ENCODE measurements around the gene DTNA. TPM values are rescaled to one million over a fixed set of nuclear protein-coding genes. Genes with fewer than 3 reads are reported as not detected.

Gene DTNA
- polyA plus RNA-seq, 1 donor from 2014 or later: 53.9 TPM

DNA sequence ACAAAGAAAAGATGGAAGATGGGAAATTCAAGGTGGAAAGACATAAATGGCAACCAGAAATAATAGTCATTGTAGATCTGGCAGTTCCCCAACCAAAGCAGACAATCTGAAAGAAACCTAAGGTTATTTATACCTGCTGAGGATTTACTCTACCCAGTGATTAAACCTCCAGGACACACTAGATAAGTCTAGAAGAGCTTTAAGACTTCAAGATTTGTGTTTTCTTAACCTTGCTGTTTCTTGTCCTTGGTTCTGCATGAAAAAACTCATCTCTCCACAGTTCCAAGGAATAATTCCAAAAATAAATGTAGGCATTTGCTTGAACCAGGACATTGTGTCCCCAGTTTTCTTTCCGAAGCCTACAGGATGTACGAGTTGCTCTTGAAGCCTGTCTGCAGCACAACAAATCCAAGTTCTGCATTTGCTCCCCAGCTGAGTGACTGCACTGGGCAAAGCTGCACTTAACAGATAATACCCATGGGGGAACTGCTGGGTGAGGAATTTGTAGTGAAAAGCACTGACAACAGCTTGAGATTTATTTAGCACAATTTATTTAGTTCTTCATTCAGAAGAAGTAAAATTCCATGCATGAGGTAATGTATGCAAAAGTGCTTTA is 19.8 kb downstream of the DTNA start:
- Histone ChIP-seq H3K36me3 (ENCODE audit: insufficient read depth, low read length) (no peaks in the 10 kb centered on the region), H3K27ac (ENCODE audit: low read length) (no peak overlapping the region), H3F3A (ENCODE audit: insufficient read depth, low read length, poor library complexity, severe bottlenecking) (no peaks in the 10 kb centered on the region), H4K20me1 (ENCODE audit: insufficient read depth) (no peaks in the 10 kb centered on the region), H3K4me2 (ENCODE audit: low read length) (no peak overlapping the region), H3K9me3 (ENCODE audit: low read length) (no peaks in the 10 kb centered on the region), H3K9ac (ENCODE audit: low read length) (no peak overlapping the region), H3K9me2 (ENCODE audit: insufficient read depth, low read length) (no peaks in the 10 kb centered on the region), H3K79me2 (replicated peaks; ENCODE audit: insufficient read depth, low read length) (no peaks in the 10 kb centered on the region), H2AFZ (ENCODE audit: low read depth, low read length) (no peak overlapping the region), H3K27me3 (ENCODE audit: insufficient read depth, low read depth, low read length) (no peaks in the 10 kb centered on the region), H3K4me3 (ENCODE audit: low read length) (no peak overlapping the region)
- TF ChIP-seq POLR2AphosphoS5 (IDR thresholded peaks at IDR 0.05) (peak; percentile 17), RAD21 (conservative IDR thresholded peaks at IDR 0.05) (no peak)

DNA sequence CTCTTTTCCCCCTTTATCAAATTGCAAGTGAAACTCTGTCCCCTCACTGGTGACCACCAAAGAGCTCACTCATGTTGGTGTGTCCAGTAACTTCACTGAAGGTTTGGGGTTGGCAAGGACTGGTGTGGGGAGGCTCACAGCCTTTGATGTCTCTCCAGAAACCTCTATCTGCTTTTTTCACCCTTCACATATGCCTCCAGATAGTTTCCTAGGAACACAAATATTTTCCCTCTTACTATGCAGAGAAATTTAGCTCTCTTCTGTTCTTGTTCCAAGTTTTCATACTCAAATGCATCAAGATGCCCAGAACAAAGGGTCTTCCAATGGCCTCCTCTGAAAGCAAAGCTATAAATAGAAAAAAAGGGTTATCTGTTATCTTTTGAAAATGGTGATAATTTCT is 20.7 kb downstream of the DTNA start:
- H3F3A ChIP-seq (ENCODE audit: insufficient read depth, low read length, poor library complexity, severe bottlenecking): no peaks in the 10 kb centered on the region
- H3K27me3 ChIP-seq (ENCODE audit: insufficient read depth, low read depth, low read length): no peaks in the 10 kb centered on the region
- H3K4me3 ChIP-seq (ENCODE audit: low read length): no peak overlapping the region
- no peaks in the 10 kb centered on the region for H3K79me2 ChIP-seq (replicated peaks; ENCODE audit: insufficient read depth, low read length)
- no peak overlapping the region for H2AFZ ChIP-seq (ENCODE audit: low read depth, low read length)
- H3K9me2 ChIP-seq (ENCODE audit: insufficient read depth, low read length): no peaks in the 10 kb centered on the region
- H3K9me3 ChIP-seq (ENCODE audit: low read length): no peaks in the 10 kb centered on the region
- no peaks in the 10 kb centered on the region for H4K20me1 ChIP-seq (ENCODE audit: insufficient read depth)
- TF ChIP-seq EZH2 (IDR thresholded peaks at IDR 0.05; ENCODE audit: borderline replicate concordance, insufficient read depth, low read length, poor library complexity, severe bottlenecking) (no peak), RAD21 (conservative IDR thresholded peaks at IDR 0.05) (no peak), EP300 (conservative IDR thresholded peaks at IDR 0.05; ENCODE audit: poor library complexity, severe bottlenecking) (no peak), SMC3 (conservative IDR thresholded peaks at IDR 0.05; ENCODE audit: poor library complexity) (no peak), POLR2AphosphoS5 (IDR thresholded peaks at IDR 0.05) (no peak), MXI1 (conservative IDR thresholded peaks at IDR 0.05; ENCODE audit: poor library complexity, severe bottlenecking) (no peak), TAF1 (IDR thresholded peaks at IDR 0.05; ENCODE audit: low read depth) (no peak)
- TF ChIP-seq, protein P1, sequence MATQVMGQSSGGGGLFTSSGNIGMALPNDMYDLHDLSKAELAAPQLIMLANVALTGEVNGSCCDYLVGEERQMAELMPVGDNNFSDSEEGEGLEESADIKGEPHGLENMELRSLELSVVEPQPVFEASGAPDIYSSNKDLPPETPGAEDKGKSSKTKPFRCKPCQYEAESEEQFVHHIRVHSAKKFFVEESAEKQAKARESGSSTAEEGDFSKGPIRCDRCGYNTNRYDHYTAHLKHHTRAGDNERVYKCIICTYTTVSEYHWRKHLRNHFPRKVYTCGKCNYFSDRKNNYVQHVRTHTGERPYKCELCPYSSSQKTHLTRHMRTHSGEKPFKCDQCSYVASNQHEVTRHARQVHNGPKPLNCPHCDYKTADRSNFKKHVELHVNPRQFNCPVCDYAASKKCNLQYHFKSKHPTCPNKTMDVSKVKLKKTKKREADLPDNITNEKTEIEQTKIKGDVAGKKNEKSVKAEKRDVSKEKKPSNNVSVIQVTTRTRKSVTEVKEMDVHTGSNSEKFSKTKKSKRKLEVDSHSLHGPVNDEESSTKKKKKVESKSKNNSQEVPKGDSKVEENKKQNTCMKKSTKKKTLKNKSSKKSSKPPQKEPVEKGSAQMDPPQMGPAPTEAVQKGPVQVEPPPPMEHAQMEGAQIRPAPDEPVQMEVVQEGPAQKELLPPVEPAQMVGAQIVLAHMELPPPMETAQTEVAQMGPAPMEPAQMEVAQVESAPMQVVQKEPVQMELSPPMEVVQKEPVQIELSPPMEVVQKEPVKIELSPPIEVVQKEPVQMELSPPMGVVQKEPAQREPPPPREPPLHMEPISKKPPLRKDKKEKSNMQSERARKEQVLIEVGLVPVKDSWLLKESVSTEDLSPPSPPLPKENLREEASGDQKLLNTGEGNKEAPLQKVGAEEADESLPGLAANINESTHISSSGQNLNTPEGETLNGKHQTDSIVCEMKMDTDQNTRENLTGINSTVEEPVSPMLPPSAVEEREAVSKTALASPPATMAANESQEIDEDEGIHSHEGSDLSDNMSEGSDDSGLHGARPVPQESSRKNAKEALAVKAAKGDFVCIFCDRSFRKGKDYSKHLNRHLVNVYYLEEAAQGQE (IDR thresholded peaks at IDR 0.05; ENCODE audit: borderline replicate concordance): no peak
- TF ChIP-seq, protein P2, sequence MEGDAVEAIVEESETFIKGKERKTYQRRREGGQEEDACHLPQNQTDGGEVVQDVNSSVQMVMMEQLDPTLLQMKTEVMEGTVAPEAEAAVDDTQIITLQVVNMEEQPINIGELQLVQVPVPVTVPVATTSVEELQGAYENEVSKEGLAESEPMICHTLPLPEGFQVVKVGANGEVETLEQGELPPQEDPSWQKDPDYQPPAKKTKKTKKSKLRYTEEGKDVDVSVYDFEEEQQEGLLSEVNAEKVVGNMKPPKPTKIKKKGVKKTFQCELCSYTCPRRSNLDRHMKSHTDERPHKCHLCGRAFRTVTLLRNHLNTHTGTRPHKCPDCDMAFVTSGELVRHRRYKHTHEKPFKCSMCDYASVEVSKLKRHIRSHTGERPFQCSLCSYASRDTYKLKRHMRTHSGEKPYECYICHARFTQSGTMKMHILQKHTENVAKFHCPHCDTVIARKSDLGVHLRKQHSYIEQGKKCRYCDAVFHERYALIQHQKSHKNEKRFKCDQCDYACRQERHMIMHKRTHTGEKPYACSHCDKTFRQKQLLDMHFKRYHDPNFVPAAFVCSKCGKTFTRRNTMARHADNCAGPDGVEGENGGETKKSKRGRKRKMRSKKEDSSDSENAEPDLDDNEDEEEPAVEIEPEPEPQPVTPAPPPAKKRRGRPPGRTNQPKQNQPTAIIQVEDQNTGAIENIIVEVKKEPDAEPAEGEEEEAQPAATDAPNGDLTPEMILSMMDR (IDR thresholded peaks at IDR 0.05; ENCODE audit: poor library complexity, severe bottlenecking): no peak
- H3K4me2 ChIP-seq (ENCODE audit: low read length): no peak overlapping the region
- H3K36me3 ChIP-seq (ENCODE audit: insufficient read depth, low read length): no peaks in the 10 kb centered on the region
- no peak overlapping the region for H3K27ac ChIP-seq (ENCODE audit: low read length)
- no peak overlapping the region for H3K9ac ChIP-seq (ENCODE audit: low read length)
